ENCODE data around the gene GCSAM.

- TF ChIP-seq POLR2A (IDR thresholded peaks at IDR 0.05) = no peak
- no peak for TF ChIP-seq CTCF (IDR thresholded peaks at IDR 0.05)
These were observed 17.2 kb downstream of the GCSAM start for GRCh38 chr3:112115806-112116383.
